Nephron progenitor cell (in vitro differentiated cells): Measurements from ENCODE around the gene MRM1.

ENCODE experiments used
- DNase-seq: peaks from one replicate; pipeline ENCODE4 v3.0.0; 2021
- H3K27ac Mint-ChIP-seq: 2 replicates; pipeline ENCODE4 v1.8.0; 2021; ENCODE audit warnings: mild to moderate bottlenecking, moderate library complexity, mixed read lengths
- H3K27me3 Mint-ChIP-seq: 2 replicates; pipeline ENCODE4 v1.8.0; 2021; ENCODE audit warnings: mild to moderate bottlenecking, low read depth, mixed read lengths; ENCODE audit not compliant: poor library complexity
- H3K36me3 Mint-ChIP-seq: 2 replicates; pipeline ENCODE4 v1.8.0; 2021; ENCODE audit warnings: low read depth, mixed read lengths
- H3K4me1 Mint-ChIP-seq: 2 replicates; pipeline ENCODE4 v1.8.0; 2021; ENCODE audit warnings: mixed read lengths
- H3K4me3 Mint-ChIP-seq: 2 replicates; pipeline ENCODE4 v1.8.0; 2021; ENCODE audit warnings: mild to moderate bottlenecking, moderate library complexity, mixed read lengths
- H3K9me3 Mint-ChIP-seq: 2 replicates; pipeline ENCODE4 v1.8.0; 2021; ENCODE audit warnings: mild to moderate bottlenecking, moderate library complexity, mixed read lengths
- TF ChIP-seq, protein P1 (sequence below): fragments of 200-600 bp; sonication (generic); IDR thresholded peaks from 2 replicates; pipeline ENCODE4 v1.5.0; 2021; ENCODE audit warnings: antibody characterized with exemption

The MRM1 gene

DNA sequence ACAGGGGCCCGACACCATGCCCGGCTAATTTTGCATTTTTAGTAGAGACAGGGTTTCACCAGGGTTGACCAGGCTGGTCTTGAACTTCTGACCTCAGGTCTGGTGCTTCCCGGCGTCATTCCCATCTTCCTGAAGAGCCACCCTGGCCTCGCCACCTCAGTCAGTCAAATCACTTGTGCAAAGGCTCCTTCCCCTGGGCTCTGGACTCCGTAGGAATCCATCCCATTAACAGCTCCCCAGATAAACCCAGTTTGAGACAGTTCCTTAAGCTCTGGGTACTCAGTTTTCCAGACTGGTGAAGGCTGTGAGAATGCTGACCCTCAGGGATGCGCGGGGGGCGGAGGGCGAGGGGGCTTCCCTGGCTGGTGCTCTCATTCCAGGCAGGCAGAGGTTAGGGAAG lies 39.5 kb downstream of the MRM1 start:
- no peak for DNase-seq
- Mint-ChIP-seq H3K36me3 (no peaks in the 10 kb centered on the region), H3K27me3 (peaks cover 99% of the 10 kb centered on the region)

DNA sequence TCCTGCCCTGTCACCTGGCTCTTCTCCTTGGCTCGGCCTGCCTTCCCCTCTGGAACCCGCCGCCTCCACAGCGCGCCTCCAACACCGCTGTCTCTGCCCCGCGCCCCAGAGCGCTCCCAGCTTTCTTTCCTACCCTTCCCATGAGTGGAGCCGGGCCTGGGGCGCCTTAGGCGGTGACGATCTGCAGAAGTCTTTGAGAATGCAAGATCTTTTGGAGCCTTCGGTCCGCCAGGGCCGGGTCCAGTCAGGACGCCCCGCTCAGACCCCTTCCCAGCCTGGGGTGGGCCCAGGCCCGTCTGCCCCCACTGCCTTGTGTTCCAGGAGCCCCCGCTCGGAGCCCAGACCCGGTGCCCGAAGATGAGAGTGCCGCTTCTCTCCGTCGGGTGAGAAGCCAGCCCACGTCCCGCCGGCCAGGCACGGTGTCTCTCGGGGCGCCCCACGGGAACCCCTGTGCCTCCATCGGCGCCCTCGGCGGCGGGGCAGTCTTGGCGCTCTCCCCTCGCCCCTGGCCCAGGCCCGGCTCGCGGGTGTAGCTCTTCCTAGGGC lies 40.0 kb downstream of the MRM1 start:
- Mint-ChIP-seq H3K27ac (no peak overlapping the region), H3K4me1 (peaks cover 62% of the 10 kb centered on the region), H3K4me3 (peak overlapping the region; percentile 77), H3K9me3 (peaks cover 10% of the 10 kb centered on the region), H3K36me3 (no peaks in the 10 kb centered on the region), H3K27me3 (peaks cover 99% of the 10 kb centered on the region)
- TF ChIP-seq, protein P1, sequence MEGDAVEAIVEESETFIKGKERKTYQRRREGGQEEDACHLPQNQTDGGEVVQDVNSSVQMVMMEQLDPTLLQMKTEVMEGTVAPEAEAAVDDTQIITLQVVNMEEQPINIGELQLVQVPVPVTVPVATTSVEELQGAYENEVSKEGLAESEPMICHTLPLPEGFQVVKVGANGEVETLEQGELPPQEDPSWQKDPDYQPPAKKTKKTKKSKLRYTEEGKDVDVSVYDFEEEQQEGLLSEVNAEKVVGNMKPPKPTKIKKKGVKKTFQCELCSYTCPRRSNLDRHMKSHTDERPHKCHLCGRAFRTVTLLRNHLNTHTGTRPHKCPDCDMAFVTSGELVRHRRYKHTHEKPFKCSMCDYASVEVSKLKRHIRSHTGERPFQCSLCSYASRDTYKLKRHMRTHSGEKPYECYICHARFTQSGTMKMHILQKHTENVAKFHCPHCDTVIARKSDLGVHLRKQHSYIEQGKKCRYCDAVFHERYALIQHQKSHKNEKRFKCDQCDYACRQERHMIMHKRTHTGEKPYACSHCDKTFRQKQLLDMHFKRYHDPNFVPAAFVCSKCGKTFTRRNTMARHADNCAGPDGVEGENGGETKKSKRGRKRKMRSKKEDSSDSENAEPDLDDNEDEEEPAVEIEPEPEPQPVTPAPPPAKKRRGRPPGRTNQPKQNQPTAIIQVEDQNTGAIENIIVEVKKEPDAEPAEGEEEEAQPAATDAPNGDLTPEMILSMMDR, result no peak
- DNase-seq, result peak; percentile 47

More for the DNA sequence above, 39.5 kb downstream of the MRM1 start:
- Mint-ChIP-seq H3K4me3 (peak overlapping the region; percentile 52), H3K27ac (no peak overlapping the region), H3K9me3 (peaks cover 10% of the 10 kb centered on the region), H3K4me1 (peaks cover 59% of the 10 kb centered on the region)
- TF ChIP-seq, protein P1, result no peak

DNA sequence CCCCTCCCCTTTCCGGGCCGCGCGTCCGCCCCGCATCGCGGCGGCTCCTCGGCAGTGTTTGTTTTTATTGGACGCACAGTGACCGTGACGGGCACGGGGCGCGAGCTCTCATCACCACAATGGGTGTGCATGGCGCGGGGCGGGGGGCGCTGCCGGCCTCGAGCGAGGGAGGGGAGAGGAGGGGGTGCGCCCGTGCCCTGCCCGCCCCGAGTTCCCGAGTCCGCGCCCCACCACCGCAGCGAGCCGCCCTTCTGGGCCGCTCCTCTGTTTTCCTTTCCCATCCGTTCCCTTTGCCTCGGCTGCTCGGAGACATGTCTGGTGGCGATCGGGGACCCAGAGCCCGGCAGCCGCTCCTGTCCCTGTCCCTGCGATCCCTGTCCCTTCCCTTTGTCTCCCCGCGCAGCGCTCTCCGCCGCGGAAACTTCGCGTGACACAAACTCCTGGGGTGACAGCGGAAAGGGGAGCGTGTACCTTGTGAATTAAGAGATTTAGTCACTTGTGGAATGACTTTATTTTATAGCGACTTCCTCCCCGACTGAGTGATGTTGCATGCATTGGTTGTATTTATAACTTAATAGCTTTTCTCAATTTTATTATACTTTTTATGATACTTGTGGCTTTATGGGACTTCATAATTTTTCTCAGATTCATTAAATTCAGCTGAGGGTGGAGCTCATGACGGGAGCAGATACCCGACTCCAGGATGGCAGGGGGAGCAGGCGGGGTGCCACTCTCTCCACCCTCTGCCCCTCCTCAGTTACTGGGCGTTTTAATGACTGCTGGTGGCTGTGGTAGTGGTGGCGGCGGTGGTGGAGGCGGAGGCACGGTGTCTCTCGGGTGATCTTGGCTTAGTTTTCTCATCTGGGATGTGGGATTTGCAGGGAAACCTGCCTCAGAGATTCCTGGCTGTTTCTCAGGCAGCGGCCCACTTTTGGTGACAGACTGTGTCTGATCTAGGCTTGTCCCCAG lies 40.8 kb downstream of the MRM1 start:
- Mint-ChIP-seq H3K4me1 (peaks cover 62% of the 10 kb centered on the region), H3K4me3 (peak overlapping the region; percentile 77), H3K27ac (no peak overlapping the region), H3K9me3 (peaks cover 10% of the 10 kb centered on the region), H3K27me3 (peaks cover 94% of the 10 kb centered on the region), H3K36me3 (no peaks in the 10 kb centered on the region)
- TF ChIP-seq, protein P1, result no peak
- DNase-seq, result peak; percentile 72

DNA sequence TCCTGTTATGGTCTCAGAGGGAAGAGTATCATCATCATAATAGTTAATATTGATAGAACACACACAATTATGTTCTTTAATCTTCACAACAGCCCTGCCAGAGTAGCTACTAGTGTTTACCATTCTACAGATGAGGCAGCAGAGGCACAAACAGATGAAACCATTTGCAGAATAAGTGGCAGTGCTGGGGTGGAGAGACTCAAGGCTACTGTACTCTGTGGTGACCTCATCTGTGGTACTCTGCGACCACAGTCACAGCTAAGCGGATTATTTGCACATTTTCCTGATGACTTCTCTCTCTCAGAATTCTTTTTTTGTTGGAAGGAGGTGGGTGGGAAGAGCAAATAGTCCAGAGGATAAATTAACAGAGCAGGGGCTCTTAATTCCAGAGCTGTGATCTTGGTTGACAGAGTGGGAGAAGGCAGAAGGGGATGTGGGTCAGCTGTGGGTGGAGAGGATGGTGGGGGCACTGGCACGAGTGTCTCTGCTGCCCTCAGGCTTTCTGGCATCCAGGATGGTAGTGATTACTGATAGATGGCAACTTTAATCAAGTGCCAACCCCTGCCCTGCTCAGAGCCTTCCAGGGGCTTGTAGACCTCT lies 41.8 kb downstream of the MRM1 start:
- peaks cover 10% of the 10 kb centered on the region for H3K9me3 Mint-ChIP-seq
- TF ChIP-seq, protein P1, result no peak
- no peak overlapping the region for H3K27ac Mint-ChIP-seq
- H3K27me3 Mint-ChIP-seq, result peaks cover 91% of the 10 kb centered on the region
- H3K36me3 Mint-ChIP-seq, result no peaks in the 10 kb centered on the region
- no peak for DNase-seq
- peak overlapping the region; percentile 77 for H3K4me3 Mint-ChIP-seq
- peaks cover 62% of the 10 kb centered on the region for H3K4me1 Mint-ChIP-seq

DNA sequence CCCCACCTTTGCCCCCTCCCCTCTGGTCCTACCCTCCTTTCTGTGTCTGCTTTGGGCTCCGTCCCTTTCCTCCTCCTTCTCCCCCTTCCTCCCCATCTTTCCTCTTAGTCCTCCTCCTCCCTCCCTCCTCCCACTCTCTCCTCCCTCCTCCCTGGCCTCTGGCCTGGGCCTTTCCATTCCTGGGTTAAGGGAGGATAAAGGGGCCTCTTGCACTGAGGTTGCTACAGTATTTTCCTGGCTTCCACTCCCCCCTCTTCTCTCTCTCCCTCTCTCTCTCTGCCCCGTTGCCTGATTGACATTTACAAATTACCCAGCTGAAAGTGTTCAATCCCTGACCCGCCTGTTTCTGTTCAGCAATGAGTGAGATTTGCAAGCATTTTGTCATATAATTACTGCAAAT lies 44.0 kb downstream of the MRM1 start:
- Mint-ChIP-seq H3K27me3 (peaks cover 91% of the 10 kb centered on the region), H3K27ac (no peak overlapping the region), H3K36me3 (no peaks in the 10 kb centered on the region), H3K9me3 (peaks cover 5% of the 10 kb centered on the region), H3K4me3 (no peak overlapping the region), H3K4me1 (peaks cover 58% of the 10 kb centered on the region)
- no peak for DNase-seq
- TF ChIP-seq, protein P1, result no peak
